B cell (primary cell): ENCODE data around the gene GSDMA. TPM values are rescaled to one million over a fixed set of nuclear protein-coding genes. Genes with fewer than 3 reads are reported as not detected.

Experiments
- ATAC-seq: fragments of 200-7000 bp; cut with Tn5 transposase; one replicate; pipeline ENCODE4 v1.10.0; 2021; ENCODE audit warnings: low read depth, mild to moderate bottlenecking, moderate number of reproducible peaks, moderate library complexity
- CTCF ChIA-PET: fragments of 350-600 bp; sonication (Branson Sonifier 250); formaldehyde crosslinking; loops from one replicate; lab custom pipeline; 2021; ENCODE audit warnings: antibody characterized with exemption, inconsistent platforms; lab: Charles Lee
- POLR2A ChIA-PET: fragments of 350-600 bp; sonication (Branson Sonifier 250); formaldehyde crosslinking; loops from one replicate; lab custom pipeline; 2021; ENCODE audit warnings: antibody characterized with exemption; lab: Charles Lee
- DNase-seq: peaks from one replicate; pipeline ENCODE4 v3.0.0; 2013
- H2AFZ ChIP-seq: 2 replicates; pipeline ENCODE4 v1.6.1; 2012; ENCODE audit warnings: mild to moderate bottlenecking, low read depth, low read length; ENCODE audit not compliant: insufficient read depth, poor library complexity, severe bottlenecking
- H3K27ac ChIP-seq, 2 donors: 1 replicate in 1 of 2; 2 replicates in 1 of 2; pipeline ENCODE4 v1.5.1; 2012 to 2013; ENCODE audit warnings: low read length in 2 of 2, mild to moderate bottlenecking in 2 of 2, moderate library complexity in 1 of 2
- H3K27me3 ChIP-seq, 4 experiments: fragments of 200-600 bp in 1 of 4; sonication (generic) in 1 of 4; replicated peaks in 1 of 4; 1 replicate in 2 of 4; 2 replicates in 2 of 4; pipeline versions ENCODE4 v1.6.1 to v1.7.0; 2013 to 2016; ENCODE audit warnings: low read length in 3 of 4, mild to moderate bottlenecking in 2 of 4, mixed read lengths in 1 of 4, moderate library complexity in 1 of 4; ENCODE audit not compliant: insufficient read depth in 4 of 4, control insufficient read depth in 3 of 4; ENCODE audit errors: control extremely low read depth in 1 of 4
- H3K36me3 ChIP-seq, 2 experiments: replicated peaks in 1 of 2; 1 replicate in 1 of 2; 2 replicates in 1 of 2; pipeline versions ENCODE4 v1.6.1 to v1.7.1; 2013; ENCODE audit warnings: low read length in 1 of 2; ENCODE audit not compliant: insufficient read depth in 2 of 2, control insufficient read depth in 1 of 2; ENCODE audit errors: control extremely low read depth in 1 of 2, extremely low read depth in 1 of 2
- H3K4me1 ChIP-seq, 2 donors: fragments of 200-600 bp in 1 of 2; sonication (generic) in 1 of 2; 1 replicate in 1 of 2; 2 replicates in 1 of 2; pipeline versions ENCODE4 v1.5.1 to v1.6.1; 2013 to 2017; ENCODE audit warnings: low read length in 2 of 2; ENCODE audit not compliant: control insufficient read depth in 2 of 2, insufficient read depth in 2 of 2
- H3K4me2 ChIP-seq: replicated peaks from 2 replicates; pipeline ENCODE3; 2012; ENCODE audit warnings: mild to moderate bottlenecking, low read depth, low read length; ENCODE audit not compliant: poor library complexity, severe bottlenecking
- H3K4me3 ChIP-seq, 5 experiments: fragments of 200-600 bp in 1 of 5; sonication (generic) in 1 of 5; 1 replicate in 3 of 5; 2 replicates in 2 of 5; pipeline versions ENCODE4 v1.5.1 to v1.7.0; 2011 to 2016; ENCODE audit warnings: low read length in 4 of 5, mild to moderate bottlenecking in 4 of 5, low read depth in 2 of 5, control low read depth in 1 of 5, moderate library complexity in 1 of 5; ENCODE audit not compliant: insufficient read depth in 1 of 5; ENCODE audit errors: control extremely low read depth in 1 of 5, extremely low read depth in 1 of 5
- H3K79me2 ChIP-seq: fragments of 200-600 bp; sonication (generic); one replicate; pipeline ENCODE4 v1.6.0; 2016; ENCODE audit warnings: low read length; ENCODE audit not compliant: control insufficient read depth, insufficient read depth
- H3K9ac ChIP-seq: fragments of 200-600 bp; sonication (generic); 2 replicates; pipeline ENCODE4 v1.6.1; 2017; ENCODE audit warnings: mild to moderate bottlenecking, low read length, moderate library complexity
- H3K9me3 ChIP-seq, 3 donors: one replicate each; pipeline versions ENCODE4 v1.6.1 to v1.7.1; 2013; ENCODE audit warnings: low read length in 2 of 3; ENCODE audit not compliant: control insufficient read depth in 2 of 3, insufficient read depth in 1 of 3; ENCODE audit errors: control extremely low read depth in 1 of 3
- H4K20me1 ChIP-seq: 2 replicates; pipeline ENCODE4 v1.6.0; 2012; ENCODE audit warnings: mild to moderate bottlenecking, low read length; ENCODE audit not compliant: insufficient read depth, control insufficient read depth, poor library complexity, severe bottlenecking
- H3K27ac Mint-ChIP-seq: one replicate; pipeline ENCODE4 v1.8.0; 2021; ENCODE audit warnings: mixed read lengths
- H3K27me3 Mint-ChIP-seq: one replicate; pipeline ENCODE4 v1.8.0; 2021; ENCODE audit warnings: mixed read lengths
- H3K4me1 Mint-ChIP-seq: one replicate; pipeline ENCODE4 v1.8.0; 2021; ENCODE audit warnings: mixed read lengths
- H3K4me3 Mint-ChIP-seq: one replicate; pipeline ENCODE4 v1.8.0; 2021; ENCODE audit warnings: mixed read lengths
- H3K9me3 Mint-ChIP-seq: one replicate; pipeline ENCODE4 v1.8.0; 2022; ENCODE audit warnings: mixed read lengths; ENCODE audit not compliant: insufficient read depth
- EZH2 ChIP-seq: IDR thresholded peaks from 2 replicates; pipeline ENCODE4 v1.6.1; 2012; ENCODE audit warnings: borderline replicate concordance, low read depth, mild to moderate bottlenecking, moderate library complexity, low read length; ENCODE audit not compliant: insufficient read depth, poor library complexity, severe bottlenecking
- WGBS: methylation state at CpG from one replicate; pipeline ENCODE4 v1.1.5; 2013; ENCODE audit warnings: missing lambda C conversion rate; ENCODE audit not compliant: insufficient coverage; 5-methylcytosine and 5-hydroxymethylcytosine counted together
- intact Hi-C: fragments of 100-400 bp; cut with micrococcal nuclease; formaldehyde crosslinking; loops from one replicate; pipeline ENCODE4 v1.10.0; 2022
- polyA plus RNA-seq: library from polyadenylated mRNA; depleted of rRNA; stranded (reverse); fragments of >200 nt; gene quantifications from 2 replicates; pipeline ENCODE4 v1.2.3, GENCODE V29; 2012
- total RNA-seq, 2 donors: library from RNA; stranded (reverse); fragments of 120-200 nt in 1 of 2; gene quantifications; 1 replicate in 1 of 2; 2 replicates in 1 of 2; pipeline versions ENCODE4 v1.2.3 to v1.2.4, GENCODE V29; 2013 to 2022
- TF ChIP-seq, protein P1 (sequence below): fragments of 200-600 bp; IDR thresholded peaks from one replicate; pipeline ENCODE4 v1.8.0; 2022; ENCODE audit warnings: antibody characterized with exemption, mild to moderate bottlenecking

GSDMA gene
- total and polyA plus RNA-seq, 2 donors (not counting 1 experiment from before 2014, with no cell fraction given): 0.09 TPM; not detected in 1

DNA sequence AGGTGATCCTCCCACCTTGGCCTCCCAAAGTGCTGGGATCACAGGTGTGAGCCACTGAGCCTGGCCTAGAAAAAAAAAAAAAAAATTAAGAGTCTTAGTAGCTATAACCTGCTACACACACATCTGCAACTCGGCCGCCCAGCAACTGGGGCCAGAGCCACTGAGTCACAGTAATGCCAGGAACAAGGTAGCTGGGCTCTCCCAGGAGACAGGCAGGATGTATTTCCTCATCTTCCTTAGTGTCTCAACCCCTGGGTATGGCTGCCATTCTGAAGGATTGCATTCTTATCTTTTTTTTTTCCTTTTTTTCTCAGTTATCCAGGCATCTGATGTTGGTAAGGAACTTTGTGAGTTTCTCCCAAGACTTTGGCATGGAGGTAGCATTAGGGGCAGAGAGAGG is 10.7 kb downstream of the GSDMA start:
- H3K4me1 Mint-ChIP-seq: no peaks in the 10 kb centered on the region
- Histone ChIP-seq H3K79me2 (no peaks in the 10 kb centered on the region), H3K36me3 (no peaks in the 10 kb centered on the region), H3K4me1 (peaks cover 5 to 7% of the 10 kb centered on the region in 2 donors), H3K4me3 (no peak overlapping the region), H3K9me3 (no peaks in the 10 kb centered on the region), H4K20me1 (no peaks in the 10 kb centered on the region), H3K4me2 (no peak overlapping the region), H2AFZ (no peak overlapping the region), H3K9ac (no peak overlapping the region), H3K27me3 (peaks cover 0 to 7% (median 3%) of the 10 kb centered on the region in 4 experiments), H3K27ac (no peak overlapping the region)
- ATAC-seq (no peak), DNase-seq (no peak)
- TF ChIP-seq, protein P1, sequence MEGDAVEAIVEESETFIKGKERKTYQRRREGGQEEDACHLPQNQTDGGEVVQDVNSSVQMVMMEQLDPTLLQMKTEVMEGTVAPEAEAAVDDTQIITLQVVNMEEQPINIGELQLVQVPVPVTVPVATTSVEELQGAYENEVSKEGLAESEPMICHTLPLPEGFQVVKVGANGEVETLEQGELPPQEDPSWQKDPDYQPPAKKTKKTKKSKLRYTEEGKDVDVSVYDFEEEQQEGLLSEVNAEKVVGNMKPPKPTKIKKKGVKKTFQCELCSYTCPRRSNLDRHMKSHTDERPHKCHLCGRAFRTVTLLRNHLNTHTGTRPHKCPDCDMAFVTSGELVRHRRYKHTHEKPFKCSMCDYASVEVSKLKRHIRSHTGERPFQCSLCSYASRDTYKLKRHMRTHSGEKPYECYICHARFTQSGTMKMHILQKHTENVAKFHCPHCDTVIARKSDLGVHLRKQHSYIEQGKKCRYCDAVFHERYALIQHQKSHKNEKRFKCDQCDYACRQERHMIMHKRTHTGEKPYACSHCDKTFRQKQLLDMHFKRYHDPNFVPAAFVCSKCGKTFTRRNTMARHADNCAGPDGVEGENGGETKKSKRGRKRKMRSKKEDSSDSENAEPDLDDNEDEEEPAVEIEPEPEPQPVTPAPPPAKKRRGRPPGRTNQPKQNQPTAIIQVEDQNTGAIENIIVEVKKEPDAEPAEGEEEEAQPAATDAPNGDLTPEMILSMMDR: no peak
- no peak for TF ChIP-seq EZH2
- POLR2A ChIA-PET: interaction anchor here (0.6 kb wide), 1 partner anchor 348 kb away, joined by 4 read pairs; no protein-coding TSS in a partner anchor
- intact Hi-C loops: no loop called here
- no peak overlapping the region for H3K4me3 Mint-ChIP-seq
- peaks cover 43% of the 10 kb centered on the region for H3K27me3 Mint-ChIP-seq
- WGBS: 95% methylated on average over 2 of the region's 2 CpGs
- CTCF ChIA-PET: no interaction called here
- no peak overlapping the region for H3K27ac Mint-ChIP-seq
- H3K9me3 Mint-ChIP-seq: no peaks in the 10 kb centered on the region

DNA sequence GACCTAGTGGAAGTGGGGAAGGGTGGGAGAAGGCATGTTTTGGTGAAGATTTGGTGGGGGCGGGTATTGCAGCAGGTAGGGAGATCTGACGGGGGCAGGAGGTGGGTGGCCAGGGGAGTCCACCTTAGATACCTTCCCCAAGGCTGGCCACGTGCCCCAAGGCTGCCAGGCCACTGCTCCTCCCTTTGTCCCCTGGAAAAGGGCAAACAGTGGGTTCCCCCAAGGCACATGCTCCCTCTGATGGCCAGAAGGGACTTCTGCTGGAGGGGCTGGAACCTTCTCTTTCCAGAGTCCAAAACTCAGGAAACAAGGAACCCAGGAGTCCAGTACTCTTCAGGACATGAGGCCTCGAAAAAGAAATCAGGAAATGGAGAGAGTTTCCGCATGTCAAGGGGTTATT is 11.6 kb downstream of the GSDMA start:
- Histone ChIP-seq H3K4me3 (no peak overlapping the region), H3K27me3 (peaks cover 0 to 7% (median 3%) of the 10 kb centered on the region in 4 experiments), H3K27ac (no peak overlapping the region), H3K79me2 (no peaks in the 10 kb centered on the region), H3K9ac (no peak overlapping the region), H3K4me2 (no peak overlapping the region), H2AFZ (no peak overlapping the region), H3K9me3 (no peaks in the 10 kb centered on the region), H3K4me1 (peaks cover 9 to 10% of the 10 kb centered on the region in 2 donors), H4K20me1 (no peaks in the 10 kb centered on the region), H3K36me3 (no peaks in the 10 kb centered on the region)
- WGBS: 60% methylated on average over 2 of the region's 5 CpGs
- Mint-ChIP-seq H3K4me3 (no peak overlapping the region), H3K4me1 (peaks cover 4% of the 10 kb centered on the region), H3K9me3 (no peaks in the 10 kb centered on the region), H3K27ac (no peak overlapping the region), H3K27me3 (peaks cover 36% of the 10 kb centered on the region)
- no peak for ATAC-seq
- ChIA-PET POLR2A (no interaction called here), CTCF (no interaction called here)
- intact Hi-C loops: no loop called here
- TF ChIP-seq EZH2: no peak
- TF ChIP-seq, protein P1: no peak
- no peak for DNase-seq
